H9 (cell line): ENCODE measurements around the gene MZB1. TPM values are rescaled to one million over a fixed set of nuclear protein-coding genes. Genes with fewer than 3 reads are reported as not detected.

Experiments
- DNase-seq: peaks from one replicate; pipeline ENCODE4 v3.0.0-alpha.2; 2017
- H2AFZ ChIP-seq: one replicate; pipeline ENCODE4 v1.6.1; 2013; ENCODE audit warnings: mild to moderate bottlenecking, low read length, control low read depth, moderate library complexity
- H2AK5ac ChIP-seq: 2 replicates; pipeline ENCODE4 v1.6.1; 2013; ENCODE audit warnings: low read length, control low read depth, mixed read lengths; ENCODE audit not compliant: insufficient read length
- H2BK120ac ChIP-seq: one replicate; pipeline ENCODE4 v1.6.1; 2013; ENCODE audit warnings: low read depth, mild to moderate bottlenecking, low read length, control low read depth, inconsistent platforms; ENCODE audit not compliant: poor library complexity, severe bottlenecking
- H2BK12ac ChIP-seq: 2 replicates; pipeline ENCODE4 v1.6.1; 2013; ENCODE audit warnings: low read length, control low read depth, mixed read lengths, low read depth; ENCODE audit not compliant: insufficient read length
- H2BK15ac ChIP-seq: 2 replicates; pipeline ENCODE4 v1.6.1; 2013; ENCODE audit warnings: low read depth, low read length, control low read depth
- H2BK20ac ChIP-seq: one replicate; pipeline ENCODE4 v1.6.1; 2013; ENCODE audit warnings: low read depth, mild to moderate bottlenecking, low read length, control low read depth, inconsistent platforms; ENCODE audit not compliant: poor library complexity, severe bottlenecking
- H2BK5ac ChIP-seq: 2 replicates; pipeline ENCODE4 v1.6.1; 2013; ENCODE audit warnings: low read length, control low read depth, mixed read lengths; ENCODE audit not compliant: insufficient read length
- H3K14ac ChIP-seq: 2 replicates; pipeline ENCODE4 v1.6.1; 2013; ENCODE audit warnings: low read length, control low read depth; ENCODE audit not compliant: insufficient read depth
- H3K18ac ChIP-seq: 2 replicates; pipeline ENCODE4 v1.6.1; 2013; ENCODE audit warnings: low read depth, mild to moderate bottlenecking, mixed read lengths, low read length, control low read depth; ENCODE audit not compliant: insufficient read length
- H3K23ac ChIP-seq: 2 replicates; pipeline ENCODE4 v1.6.1; 2013; ENCODE audit warnings: low read length, control low read depth, mixed read lengths, low read depth; ENCODE audit not compliant: insufficient read length
- H3K23me2 ChIP-seq: 2 replicates; pipeline ENCODE4 v1.6.1; 2013; ENCODE audit warnings: low read depth, mild to moderate bottlenecking, mixed read lengths, low read length, control low read depth; ENCODE audit not compliant: insufficient read length, poor library complexity, severe bottlenecking
- H3K27ac ChIP-seq: 2 replicates; pipeline ENCODE4 v1.5.1; 2013; ENCODE audit warnings: low read length, control low read depth, mixed read lengths, low read depth; ENCODE audit not compliant: insufficient read length
- H3K27me3 ChIP-seq: 2 replicates; pipeline ENCODE4 v1.6.1; 2013; ENCODE audit warnings: low read length, control low read depth, inconsistent platforms; ENCODE audit not compliant: insufficient read depth
- H3K4ac ChIP-seq: 2 replicates; pipeline ENCODE4 v1.6.1; 2013; ENCODE audit warnings: low read depth, mild to moderate bottlenecking, control low read depth, inconsistent platforms, low read length, moderate library complexity
- H3K4me1 ChIP-seq: 2 replicates; pipeline ENCODE4 v1.6.1; 2013; ENCODE audit warnings: low read length, control low read depth, inconsistent platforms; ENCODE audit not compliant: insufficient read depth
- H3K4me2 ChIP-seq: 2 replicates; pipeline ENCODE4 v1.6.1; 2013; ENCODE audit warnings: low read length, control low read depth, mixed read lengths; ENCODE audit not compliant: insufficient read length, insufficient read depth
- H3K56ac ChIP-seq: 2 replicates; pipeline ENCODE4 v1.6.1; 2013; ENCODE audit warnings: low read depth, mild to moderate bottlenecking, mixed read lengths, low read length, control low read depth; ENCODE audit not compliant: insufficient read length
- H3K79me1 ChIP-seq: 2 replicates; pipeline ENCODE4 v1.6.1; 2013; ENCODE audit warnings: low read depth, mild to moderate bottlenecking, moderate library complexity, low read length, control low read depth, inconsistent platforms; ENCODE audit not compliant: insufficient read depth, poor library complexity, severe bottlenecking
- H3K79me2 ChIP-seq: 2 replicates; pipeline ENCODE4 v1.6.1; 2013; ENCODE audit warnings: low read length, control low read depth, inconsistent platforms; ENCODE audit not compliant: insufficient read depth
- H3K9ac ChIP-seq: 2 replicates; pipeline ENCODE4 v1.6.1; 2013; ENCODE audit warnings: low read length, control low read depth, mixed read lengths; ENCODE audit not compliant: insufficient read length; ENCODE audit errors: extremely low read depth
- H3K9me3 ChIP-seq: one replicate; pipeline ENCODE4 v1.6.1; 2013; ENCODE audit warnings: low read depth, low read length, inconsistent platforms; ENCODE audit not compliant: control insufficient read depth
- H3T11ph ChIP-seq: one replicate; pipeline ENCODE4 v1.6.1; 2013; ENCODE audit warnings: mild to moderate bottlenecking, low read length, control low read depth, inconsistent platforms
- H4K20me1 ChIP-seq: one replicate; pipeline ENCODE4 v1.6.1; 2013; ENCODE audit not compliant: control insufficient read depth, insufficient read length, insufficient read depth
- H4K5ac ChIP-seq: 2 replicates; pipeline ENCODE4 v1.6.1; 2013; ENCODE audit warnings: low read depth, mild to moderate bottlenecking, mixed read lengths, low read length, control low read depth; ENCODE audit not compliant: insufficient read length
- H4K8ac ChIP-seq: replicated peaks from 2 replicates; pipeline ENCODE4 v1.6.1; 2013; ENCODE audit warnings: low read length, control low read depth, mixed read lengths, low read depth; ENCODE audit not compliant: insufficient read length
- H4K91ac ChIP-seq: 2 replicates; pipeline ENCODE4 v1.6.1; 2013; ENCODE audit warnings: low read depth, mild to moderate bottlenecking, moderate library complexity, mixed read lengths, low read length, control low read depth; ENCODE audit not compliant: insufficient read length
- H3K27ac Mint-ChIP-seq, 3 experiments: 2 replicates in 2 of 3; 3 replicates in 1 of 3; pipeline ENCODE4 v1.8.0; 2020 to 2021; ENCODE audit warnings: mixed read lengths in 3 of 3, mild to moderate bottlenecking in 1 of 3, moderate library complexity in 1 of 3
- H3K27me3 Mint-ChIP-seq: 2 replicates; pipeline ENCODE4 v1.8.0; 2021; ENCODE audit warnings: low read depth, mild to moderate bottlenecking, moderate library complexity, mixed read lengths
- H3K36me3 Mint-ChIP-seq, 3 experiments: 2 replicates in 2 of 3; 3 replicates in 1 of 3; pipeline ENCODE4 v1.8.0; 2020 to 2021; ENCODE audit warnings: low read depth in 3 of 3, mixed read lengths in 3 of 3; ENCODE audit not compliant: insufficient read depth in 1 of 3
- H3K4me1 Mint-ChIP-seq, 2 experiments: 2 replicates each; pipeline ENCODE4 v1.8.0; 2020; ENCODE audit warnings: mixed read lengths in 2 of 2
- H3K4me3 Mint-ChIP-seq, 2 experiments: 2 replicates in 1 of 2; 3 replicates in 1 of 2; pipeline ENCODE4 v1.8.0; 2020 to 2021; ENCODE audit warnings: mild to moderate bottlenecking in 2 of 2, mixed read lengths in 2 of 2, moderate library complexity in 1 of 2
- H3K9me3 Mint-ChIP-seq, 2 experiments: 2 replicates in 1 of 2; 3 replicates in 1 of 2; pipeline ENCODE4 v1.8.0; 2020; ENCODE audit warnings: mild to moderate bottlenecking in 2 of 2, mixed read lengths in 2 of 2, moderate library complexity in 1 of 2
- CTCF ChIP-seq: fragments of 200-600 bp; sonication (generic); conservative IDR thresholded peaks from 3 replicates; pipeline ENCODE4 v1.8.0; 2021; ENCODE audit warnings: antibody characterized with exemption, mild to moderate bottlenecking
- WGBS: extraction: QIAGEN DNeasy Blood & Tissue Kit; methylation state at CpG from one replicate; pipeline ENCODE4 v1.1.7; 2013; ENCODE audit warnings: missing lambda C conversion rate, low lambda C conversion rate, mixed read lengths; ENCODE audit not compliant: insufficient read length; ENCODE audit errors: extremely low coverage; 5-methylcytosine and 5-hydroxymethylcytosine counted together
- total RNA-seq: library from RNA; stranded (reverse); gene quantifications from 2 replicates; pipeline ENCODE4 v1.2.1, GENCODE V29; 2021

Gene MZB1
- total RNA-seq, 1 experiment from 2014 or later, result 0.31 TPM

DNA sequence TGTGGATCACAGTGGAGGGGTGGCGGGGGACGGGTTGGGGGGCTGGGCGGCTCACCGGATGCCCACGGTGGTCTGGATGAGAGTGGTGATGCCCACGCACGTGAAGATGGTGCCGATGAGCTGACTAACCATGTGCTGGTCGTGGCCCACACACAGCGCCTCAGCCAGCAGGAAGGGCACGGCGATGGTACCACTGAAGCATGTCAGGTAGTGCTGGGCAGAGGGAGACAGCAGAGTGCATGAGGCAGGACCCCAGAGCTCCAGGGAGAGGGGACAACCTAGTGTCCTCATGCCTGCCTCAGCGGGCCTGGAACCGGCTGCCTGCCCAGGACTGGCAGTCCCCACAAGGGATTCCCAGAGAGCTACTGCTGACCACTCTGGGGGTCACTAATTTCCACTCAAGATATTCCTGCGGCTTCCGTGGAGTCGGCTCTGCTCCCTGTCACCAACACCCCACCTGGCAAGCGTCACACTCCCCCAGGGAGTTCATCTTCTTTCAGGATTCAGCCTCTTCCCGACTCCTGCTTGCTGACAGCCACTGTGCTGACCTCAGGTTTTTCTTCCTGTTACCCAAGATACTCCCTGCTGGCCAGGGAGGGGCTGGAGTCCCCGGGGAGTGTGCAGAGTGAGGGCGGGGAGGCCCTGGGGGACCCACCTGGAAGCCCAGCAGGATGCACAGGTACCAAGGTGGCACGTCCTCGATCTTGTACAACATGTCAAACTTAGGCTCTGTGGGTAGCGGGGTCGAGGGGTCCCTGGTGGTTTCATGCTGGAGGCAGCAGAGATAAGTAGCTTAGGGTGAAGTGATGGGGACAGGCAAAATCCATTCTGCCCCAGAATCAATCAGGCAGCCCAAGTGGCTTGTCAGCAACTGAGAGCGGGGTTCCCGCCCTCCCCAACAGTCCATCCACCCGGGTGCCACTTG is 7.6 kb downstream of the MZB1 start:
- no peaks in the 10 kb centered on the region; a peak in 1 of 7 replicates for H3K36me3 Mint-ChIP-seq
- H3K27ac Mint-ChIP-seq, result no peak overlapping the region; a peak in 1 of 7 replicates
- H3K27me3 Mint-ChIP-seq, result no peaks in the 10 kb centered on the region; the same call in 1 of the 2 replicates

More for the DNA sequence above, 7.6 kb downstream of the MZB1 start:
- no peak overlapping the region for H2BK20ac ChIP-seq
- H4K8ac ChIP-seq, result no peak overlapping the region
- H3K4ac ChIP-seq, result no peak overlapping the region
- H4K5ac ChIP-seq, result no peak overlapping the region
- no peaks in the 10 kb centered on the region for H3K27me3 ChIP-seq
- Mint-ChIP-seq H3K9me3 (no peaks in the 10 kb centered on the region), H3K4me1 (peaks cover 19 to 27% of the 10 kb centered on the region in 2 experiments; a peak in 3 of 4 replicates), H3K4me3 (no peak overlapping the region)
- no peak for DNase-seq
- no CpG with 5 or more reads among the region's 28 CpGs for WGBS
- H3K14ac ChIP-seq, result no peak overlapping the region
- no peak overlapping the region for H3K56ac ChIP-seq
- H2AK5ac ChIP-seq, result no peak overlapping the region
- no peak overlapping the region for H3K23ac ChIP-seq
- H3K79me1 ChIP-seq, result no peaks in the 10 kb centered on the region
- H3K9ac ChIP-seq, result no peak overlapping the region
- H4K91ac ChIP-seq, result no peak overlapping the region
- no peaks in the 10 kb centered on the region for H3K23me2 ChIP-seq
- H2BK120ac ChIP-seq, result no peak overlapping the region
- H4K20me1 ChIP-seq, result no peaks in the 10 kb centered on the region
- no peak overlapping the region for H3K18ac ChIP-seq
- no peak overlapping the region for H2BK15ac ChIP-seq
- no peak overlapping the region for H2BK5ac ChIP-seq
- H3K4me2 ChIP-seq, result no peak overlapping the region
- no peak overlapping the region for H2BK12ac ChIP-seq
- no peaks in the 10 kb centered on the region for H3K4me1 ChIP-seq
- no peak overlapping the region for H3K27ac ChIP-seq
- no peak for TF ChIP-seq CTCF
- H3K79me2 ChIP-seq, result no peaks in the 10 kb centered on the region
- no peak overlapping the region for H2AFZ ChIP-seq
- H3T11ph ChIP-seq, result no peak overlapping the region
- H3K9me3 ChIP-seq, result no peaks in the 10 kb centered on the region
